Lung microvascular endothelial cell (primary cell): ENCODE results near the gene DOCK4. TPM values are rescaled to one million over a fixed set of nuclear protein-coding genes. Genes with fewer than 3 reads are reported as not detected.

Experiments
- DNase-seq, 2 donors: peaks; one replicate each; pipeline versions ENCODE4 v3.0.0 to v3.0.0-alpha.2; 2010; ENCODE audit warnings: low read depth in 2 of 2
- total RNA-seq: library from RNA; depleted of rRNA; stranded (reverse); fragments of >200 nt; gene quantifications from 2 replicates; pipeline ENCODE4 v1.2.1, GENCODE V29; 2014

The DOCK4 gene
- total RNA-seq, 1 donor from 2014 or later = 57.1 TPM

- no peak for DNase-seq
Measured at GRCh38 chr7:111825046-111825445, 381.2 kb downstream of the DOCK4 start.

GRCh38 chr7:111823826-111824225 lies 382.4 kb downstream of the DOCK4 start:
- DNase-seq = no peak

- DNase-seq = no peak
Measured at GRCh38 chr7:111821046-111821445, 385.2 kb downstream of the DOCK4 start.

- no peak for DNase-seq
Measured at GRCh38 chr7:111820621-111821020, 385.6 kb downstream of the DOCK4 start.

- no peak for DNase-seq
Measured at GRCh38 chr7:111820121-111820520, 386.1 kb downstream of the DOCK4 start.

GRCh38 chr7:111815354-111815753 lies 390.8 kb downstream of the DOCK4 start:
- DNase-seq = no peak

GRCh38 chr7:111813306-111813705 lies 392.9 kb downstream of the DOCK4 start:
- DNase-seq = no peak

- no peak for DNase-seq
Measured at GRCh38 chr7:111806232-111806631, 400.0 kb downstream of the DOCK4 start.

- DNase-seq = no peak
Measured at GRCh38 chr7:111803015-111803758, 403.0 kb downstream of the DOCK4 start.

- DNase-seq = no peak
Measured at GRCh38 chr7:111802194-111802772, 403.9 kb downstream of the DOCK4 start.

- DNase-seq = peak in 1 of 2 donors; percentile 5
Measured at GRCh38 chr7:111801277-111801676, 404.9 kb downstream of the DOCK4 start.

- DNase-seq = peak; percentile 8 to 44
Measured at GRCh38 chr7:111796671-111797070, 409.5 kb downstream of the DOCK4 start.

- no peak for DNase-seq
Measured at GRCh38 chr7:111789870-111790269, 416.3 kb downstream of the DOCK4 start.

GRCh38 chr7:111789048-111789320 lies 417.2 kb downstream of the DOCK4 start:
- peak in 1 of 2 donors; percentile 41 for DNase-seq

- DNase-seq = peak in 1 of 2 donors; percentile 44
Measured at GRCh38 chr7:111788286-111789047, 417.7 kb downstream of the DOCK4 start.

- DNase-seq = no peak
Measured at GRCh38 chr7:111787741-111788140, 418.5 kb downstream of the DOCK4 start.

- no peak for DNase-seq
Measured at GRCh38 chr7:111787099-111787498, 419.1 kb downstream of the DOCK4 start.

GRCh38 chr7:111785076-111785475 lies 421.1 kb downstream of the DOCK4 start:
- DNase-seq = no peak

GRCh38 chr7:111784296-111784695 lies 421.9 kb downstream of the DOCK4 start:
- no peak for DNase-seq

GRCh38 chr7:111783854-111784253 lies 422.3 kb downstream of the DOCK4 start:
- no peak for DNase-seq

- DNase-seq = peak in 1 of 2 donors; percentile 4
Measured at GRCh38 chr7:111780527-111780926, 425.7 kb downstream of the DOCK4 start.

- no peak for DNase-seq
Measured at GRCh38 chr7:111775206-111775605, 431.0 kb downstream of the DOCK4 start.

GRCh38 chr7:111772716-111773115 lies 433.5 kb downstream of the DOCK4 start:
- DNase-seq = no peak
